ENCODE measurements around the gene KLRC2.
"Not testable (repeated sequence)": the region's sequence is repeated elsewhere in the genome, so short reads cannot be mapped to it uniquely, and the experiment has no call there.

DNA sequence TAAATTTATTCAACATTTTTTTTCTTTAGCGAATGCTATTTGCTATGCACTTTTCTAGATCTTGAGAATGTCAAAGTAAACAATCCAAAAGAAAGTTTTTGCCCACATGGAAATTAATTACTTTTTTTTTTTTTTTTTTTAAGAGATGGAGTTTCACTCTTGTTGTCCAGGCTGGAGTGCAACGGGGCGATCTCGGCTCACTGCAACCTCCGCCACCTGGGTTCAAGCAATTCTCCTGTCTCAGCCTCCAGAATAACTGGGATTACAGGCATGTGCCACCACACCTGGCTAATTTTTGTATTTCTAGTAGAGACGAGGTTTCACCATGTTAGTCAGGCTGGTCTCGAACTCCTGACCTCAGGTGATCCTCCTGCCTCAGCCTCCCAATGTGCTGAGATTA, 44.8 kb downstream of the KLRC2 start:
- TF ChIP-seq EZH2 (IDR thresholded peaks at IDR 0.05; ENCODE audit: low read length, unreplicated experiment), result not testable (repeated sequence)
- TF ChIP-seq, protein P1, sequence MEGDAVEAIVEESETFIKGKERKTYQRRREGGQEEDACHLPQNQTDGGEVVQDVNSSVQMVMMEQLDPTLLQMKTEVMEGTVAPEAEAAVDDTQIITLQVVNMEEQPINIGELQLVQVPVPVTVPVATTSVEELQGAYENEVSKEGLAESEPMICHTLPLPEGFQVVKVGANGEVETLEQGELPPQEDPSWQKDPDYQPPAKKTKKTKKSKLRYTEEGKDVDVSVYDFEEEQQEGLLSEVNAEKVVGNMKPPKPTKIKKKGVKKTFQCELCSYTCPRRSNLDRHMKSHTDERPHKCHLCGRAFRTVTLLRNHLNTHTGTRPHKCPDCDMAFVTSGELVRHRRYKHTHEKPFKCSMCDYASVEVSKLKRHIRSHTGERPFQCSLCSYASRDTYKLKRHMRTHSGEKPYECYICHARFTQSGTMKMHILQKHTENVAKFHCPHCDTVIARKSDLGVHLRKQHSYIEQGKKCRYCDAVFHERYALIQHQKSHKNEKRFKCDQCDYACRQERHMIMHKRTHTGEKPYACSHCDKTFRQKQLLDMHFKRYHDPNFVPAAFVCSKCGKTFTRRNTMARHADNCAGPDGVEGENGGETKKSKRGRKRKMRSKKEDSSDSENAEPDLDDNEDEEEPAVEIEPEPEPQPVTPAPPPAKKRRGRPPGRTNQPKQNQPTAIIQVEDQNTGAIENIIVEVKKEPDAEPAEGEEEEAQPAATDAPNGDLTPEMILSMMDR (conservative IDR thresholded peaks at IDR 0.05; ENCODE audit: low read depth, low read length), result not testable (repeated sequence)
